ENCODE measurements around the gene TOX2.

TOX2 gene

GRCh38 chr20:43993560-43993959, 78.9 kb downstream of the TOX2 start:
- peak; percentile 30 for DNase-seq (ENCODE audit: low read depth)
- Histone ChIP-seq H3K4me3 (ENCODE audit: low read length) (no peak overlapping the region), H3K9ac (ENCODE audit: low read length) (no peak overlapping the region), H3K9me3 (ENCODE audit: control insufficient read depth, low read length) (peaks cover 4% of the 10 kb centered on the region), H3K4me1 (ENCODE audit: control insufficient read depth, insufficient read depth, low read length) (no peaks in the 10 kb centered on the region), H3K27me3 (replicated peaks; ENCODE audit: control insufficient read depth, insufficient read depth, low read length) (peaks cover 3% of the 10 kb centered on the region), H3K36me3 (ENCODE audit: control insufficient read depth, insufficient read depth, low read length, severe bottlenecking) (no peaks in the 10 kb centered on the region)

GRCh38 chr20:43994486-43995100, 79.9 kb downstream of the TOX2 start:
- Histone ChIP-seq H3K9ac (ENCODE audit: low read length) (no peak overlapping the region), H3K9me3 (ENCODE audit: control insufficient read depth, low read length) (peaks cover 4% of the 10 kb centered on the region), H3K36me3 (ENCODE audit: control insufficient read depth, insufficient read depth, low read length, severe bottlenecking) (no peaks in the 10 kb centered on the region), H3K4me1 (ENCODE audit: control insufficient read depth, insufficient read depth, low read length) (no peaks in the 10 kb centered on the region), H3K27me3 (replicated peaks; ENCODE audit: control insufficient read depth, insufficient read depth, low read length) (peaks cover 3% of the 10 kb centered on the region), H3K4me3 (ENCODE audit: low read length) (no peak overlapping the region)
- DNase-seq (ENCODE audit: low read depth), result peak; percentile 29

- no peak overlapping the region for H3K9ac ChIP-seq (ENCODE audit: low read length)
- no peaks in the 10 kb centered on the region for H3K9me3 ChIP-seq (ENCODE audit: control insufficient read depth, low read length)
- peaks cover 3% of the 10 kb centered on the region for H3K27me3 ChIP-seq (replicated peaks; ENCODE audit: control insufficient read depth, insufficient read depth, low read length)
These were observed 81.0 kb downstream of the TOX2 start for GRCh38 chr20:43995645-43996044.

GRCh38 chr20:43996240-43996930, 81.7 kb downstream of the TOX2 start:
- H3K9me3 ChIP-seq (ENCODE audit: control insufficient read depth, low read length), result no peaks in the 10 kb centered on the region
- H3K36me3 ChIP-seq (ENCODE audit: control insufficient read depth, insufficient read depth, low read length, severe bottlenecking), result no peaks in the 10 kb centered on the region
- H3K4me3 ChIP-seq (ENCODE audit: low read length), result no peak overlapping the region
- no peak overlapping the region for H3K9ac ChIP-seq (ENCODE audit: low read length)
- no peak for DNase-seq (ENCODE audit: low read depth)
- H3K27me3 ChIP-seq (replicated peaks; ENCODE audit: control insufficient read depth, insufficient read depth, low read length), result peaks cover 3% of the 10 kb centered on the region
- H3K4me1 ChIP-seq (ENCODE audit: control insufficient read depth, insufficient read depth, low read length), result no peaks in the 10 kb centered on the region

More at GRCh38 chr20:43995645-43996044, 81.0 kb downstream of the TOX2 start:
- H3K4me1 ChIP-seq (ENCODE audit: control insufficient read depth, insufficient read depth, low read length), result no peaks in the 10 kb centered on the region
- H3K36me3 ChIP-seq (ENCODE audit: control insufficient read depth, insufficient read depth, low read length, severe bottlenecking), result no peaks in the 10 kb centered on the region
- H3K4me3 ChIP-seq (ENCODE audit: low read length), result no peak overlapping the region
- DNase-seq (ENCODE audit: low read depth), result no peak

GRCh38 chr20:43999848-44000247, 85.2 kb downstream of the TOX2 start:
- no peak overlapping the region for H3K9ac ChIP-seq (ENCODE audit: low read length)

GRCh38 chr20:44001667-44002596, 87.3 kb downstream of the TOX2 start:
- Histone ChIP-seq H3K9ac (ENCODE audit: low read length) (no peak overlapping the region), H3K4me3 (ENCODE audit: low read length) (no peak overlapping the region), H3K4me1 (ENCODE audit: control insufficient read depth, insufficient read depth, low read length) (no peaks in the 10 kb centered on the region), H3K36me3 (ENCODE audit: control insufficient read depth, insufficient read depth, low read length, severe bottlenecking) (no peaks in the 10 kb centered on the region), H3K9me3 (ENCODE audit: control insufficient read depth, low read length) (no peaks in the 10 kb centered on the region), H3K27me3 (replicated peaks; ENCODE audit: control insufficient read depth, insufficient read depth, low read length) (peaks cover 8% of the 10 kb centered on the region)
- DNase-seq (ENCODE audit: low read depth), result no peak

More at GRCh38 chr20:43999848-44000247, 85.2 kb downstream of the TOX2 start:
- H3K9me3 ChIP-seq (ENCODE audit: control insufficient read depth, low read length), result no peaks in the 10 kb centered on the region
- no peaks in the 10 kb centered on the region for H3K36me3 ChIP-seq (ENCODE audit: control insufficient read depth, insufficient read depth, low read length, severe bottlenecking)
- H3K4me3 ChIP-seq (ENCODE audit: low read length), result no peak overlapping the region
- no peaks in the 10 kb centered on the region for H3K4me1 ChIP-seq (ENCODE audit: control insufficient read depth, insufficient read depth, low read length)
- no peak for DNase-seq (ENCODE audit: low read depth)
- H3K27me3 ChIP-seq (replicated peaks; ENCODE audit: control insufficient read depth, insufficient read depth, low read length), result peaks cover 8% of the 10 kb centered on the region

- peaks cover 8% of the 10 kb centered on the region for H3K27me3 ChIP-seq (replicated peaks; ENCODE audit: control insufficient read depth, insufficient read depth, low read length)
- H3K4me1 ChIP-seq (ENCODE audit: control insufficient read depth, insufficient read depth, low read length), result no peaks in the 10 kb centered on the region
- H3K9me3 ChIP-seq (ENCODE audit: control insufficient read depth, low read length), result no peaks in the 10 kb centered on the region
- H3K36me3 ChIP-seq (ENCODE audit: control insufficient read depth, insufficient read depth, low read length, severe bottlenecking), result no peaks in the 10 kb centered on the region
- no peak overlapping the region for H3K9ac ChIP-seq (ENCODE audit: low read length)
- no peak overlapping the region for H3K4me3 ChIP-seq (ENCODE audit: low read length)
- DNase-seq (ENCODE audit: low read depth), result no peak
These were observed 88.2 kb downstream of the TOX2 start for GRCh38 chr20:44002861-44003260.

- no peak overlapping the region for H3K4me3 ChIP-seq (ENCODE audit: low read length)
- no peak for DNase-seq (ENCODE audit: low read depth)
- H3K4me1 ChIP-seq (ENCODE audit: control insufficient read depth, insufficient read depth, low read length), result no peaks in the 10 kb centered on the region
- H3K36me3 ChIP-seq (ENCODE audit: control insufficient read depth, insufficient read depth, low read length, severe bottlenecking), result no peaks in the 10 kb centered on the region
- H3K9me3 ChIP-seq (ENCODE audit: control insufficient read depth, low read length), result no peaks in the 10 kb centered on the region
- H3K9ac ChIP-seq (ENCODE audit: low read length), result no peak overlapping the region
- H3K27me3 ChIP-seq (replicated peaks; ENCODE audit: control insufficient read depth, insufficient read depth, low read length), result peaks cover 8% of the 10 kb centered on the region
These were observed 89.0 kb downstream of the TOX2 start for GRCh38 chr20:44003609-44004008.

GRCh38 chr20:44004306-44004915, 89.8 kb downstream of the TOX2 start:
- Histone ChIP-seq H3K36me3 (ENCODE audit: control insufficient read depth, insufficient read depth, low read length, severe bottlenecking) (no peaks in the 10 kb centered on the region), H3K9me3 (ENCODE audit: control insufficient read depth, low read length) (no peaks in the 10 kb centered on the region), H3K4me3 (ENCODE audit: low read length) (no peak overlapping the region), H3K27me3 (replicated peaks; ENCODE audit: control insufficient read depth, insufficient read depth, low read length) (peaks cover 8% of the 10 kb centered on the region), H3K9ac (ENCODE audit: low read length) (no peak overlapping the region), H3K4me1 (ENCODE audit: control insufficient read depth, insufficient read depth, low read length) (no peaks in the 10 kb centered on the region)
- no peak for DNase-seq (ENCODE audit: low read depth)

- Histone ChIP-seq H3K9ac (ENCODE audit: low read length) (no peak overlapping the region), H3K4me1 (ENCODE audit: control insufficient read depth, insufficient read depth, low read length) (no peaks in the 10 kb centered on the region), H3K9me3 (ENCODE audit: control insufficient read depth, low read length) (no peaks in the 10 kb centered on the region), H3K36me3 (ENCODE audit: control insufficient read depth, insufficient read depth, low read length, severe bottlenecking) (no peaks in the 10 kb centered on the region), H3K27me3 (replicated peaks; ENCODE audit: control insufficient read depth, insufficient read depth, low read length) (peaks cover 10% of the 10 kb centered on the region), H3K4me3 (ENCODE audit: low read length) (no peak overlapping the region)
- no peak for DNase-seq (ENCODE audit: low read depth)
These were observed 91.0 kb downstream of the TOX2 start for GRCh38 chr20:44005661-44006060.

GRCh38 chr20:44006126-44006525, 91.5 kb downstream of the TOX2 start:
- Histone ChIP-seq H3K4me3 (ENCODE audit: low read length) (no peak overlapping the region), H3K4me1 (ENCODE audit: control insufficient read depth, insufficient read depth, low read length) (no peaks in the 10 kb centered on the region), H3K9ac (ENCODE audit: low read length) (no peak overlapping the region), H3K36me3 (ENCODE audit: control insufficient read depth, insufficient read depth, low read length, severe bottlenecking) (no peaks in the 10 kb centered on the region), H3K9me3 (ENCODE audit: control insufficient read depth, low read length) (no peaks in the 10 kb centered on the region), H3K27me3 (replicated peaks; ENCODE audit: control insufficient read depth, insufficient read depth, low read length) (peaks cover 15% of the 10 kb centered on the region)
- DNase-seq (ENCODE audit: low read depth), result no peak
